ENCODE measurements around the gene PACS1. TPM values are rescaled to one million over a fixed set of nuclear protein-coding genes. Genes with fewer than 3 reads are reported as not detected.

Gene PACS1
- polyA plus RNA-seq, 1 experiment: 27.1 TPM

DNA sequence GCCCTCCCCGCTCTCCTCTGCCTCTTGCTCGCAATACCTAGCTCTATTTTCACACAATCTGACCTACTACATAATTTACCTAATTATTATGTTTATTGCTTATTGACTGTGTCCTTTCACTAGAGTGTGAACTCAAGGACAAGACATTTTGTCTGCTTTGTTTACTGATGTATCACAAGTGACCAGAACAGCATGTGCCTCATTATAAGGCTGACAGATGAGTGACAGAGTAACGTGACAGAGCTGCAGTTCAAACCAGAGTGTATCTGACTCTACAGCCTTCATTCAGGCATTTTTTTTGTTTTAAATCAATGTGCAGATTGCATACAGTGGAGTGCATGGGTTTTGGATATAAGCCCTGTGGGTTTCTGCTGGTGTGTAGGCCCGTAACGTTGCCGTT lies 116.4 kb downstream of the PACS1 start:
- ChIA-PET CTCF (interaction anchor here (1.0 kb wide), 1 partner anchor 36 kb away, joined by 4 read pairs; no protein-coding TSS in a partner anchor), POLR2A (interaction anchor here (0.5 kb wide), 1 partner anchor 38 kb away, joined by 6 read pairs; no protein-coding TSS in a partner anchor)
- no peak for DNase-seq (ENCODE audit: low read depth, low spot score)

DNA sequence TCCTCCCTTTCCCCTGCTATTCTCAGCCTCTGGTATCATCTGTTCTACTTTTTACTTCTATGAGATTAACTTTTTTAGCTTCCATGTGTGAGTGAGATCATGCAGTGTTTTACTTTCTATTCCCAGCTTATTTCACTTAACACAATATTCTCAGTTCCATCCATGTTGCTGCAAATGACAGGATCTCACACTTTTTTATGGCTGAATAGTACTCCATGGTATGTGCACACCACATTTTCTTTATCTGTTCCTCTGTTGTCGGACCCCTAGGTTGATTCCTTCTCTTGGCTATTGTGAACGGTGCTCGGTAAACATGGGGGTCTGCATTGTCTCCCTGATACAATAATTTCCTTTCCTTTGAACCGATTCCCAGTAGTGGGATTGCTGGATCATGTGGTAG lies 117.4 kb downstream of the PACS1 start:
- Histone ChIP-seq H3K27me3 (ENCODE audit: control insufficient read depth, insufficient read depth, low read length) (no peaks in the 10 kb centered on the region), H3K4me3 (ENCODE audit: low read depth, low read length) (no peak overlapping the region), H3K9me3 (ENCODE audit: control insufficient read depth, insufficient read depth, low read length) (no peaks in the 10 kb centered on the region), H3K27ac (ENCODE audit: low read depth, low read length) (no peak overlapping the region)
- DNase-seq (ENCODE audit: low read depth, low spot score): no peak
- CTCF ChIA-PET: interaction anchor here (0.6 kb wide), 1 partner anchor 37 kb away, joined by 5 read pairs; no protein-coding TSS in a partner anchor
- TF ChIP-seq CTCF (IDR thresholded peaks at IDR 0.05; ENCODE audit: low read depth, low read length): no peak
- POLR2A ChIA-PET: interaction anchor here (0.6 kb wide), 1 partner anchor 52 kb away, joined by 4 read pairs; no protein-coding TSS in a partner anchor

More for the DNA sequence above, 116.4 kb downstream of the PACS1 start:
- Histone ChIP-seq H3K9me3 (ENCODE audit: control insufficient read depth, insufficient read depth, low read length) (no peaks in the 10 kb centered on the region), H3K27ac (ENCODE audit: low read depth, low read length) (no peak overlapping the region), H3K27me3 (ENCODE audit: control insufficient read depth, insufficient read depth, low read length) (no peaks in the 10 kb centered on the region), H3K4me3 (ENCODE audit: low read depth, low read length) (no peak overlapping the region)
- no peak for TF ChIP-seq CTCF (IDR thresholded peaks at IDR 0.05; ENCODE audit: low read depth, low read length)

GRCh38 chr11:66188580-66188979 lies 118.5 kb downstream of the PACS1 start:
- CTCF ChIA-PET: interaction anchor here (0.6 kb wide), 1 partner anchor 167 kb away, joined by 3 read pairs; no protein-coding TSS in a partner anchor
- Histone ChIP-seq H3K27ac (ENCODE audit: low read depth, low read length) (no peak overlapping the region), H3K4me3 (ENCODE audit: low read depth, low read length) (no peak overlapping the region), H3K27me3 (ENCODE audit: control insufficient read depth, insufficient read depth, low read length) (no peaks in the 10 kb centered on the region), H3K9me3 (ENCODE audit: control insufficient read depth, insufficient read depth, low read length) (no peaks in the 10 kb centered on the region)
- DNase-seq (ENCODE audit: low read depth, low spot score): peak; percentile 10
- TF ChIP-seq CTCF (IDR thresholded peaks at IDR 0.05; ENCODE audit: low read depth, low read length): no peak
- POLR2A ChIA-PET: interaction anchor here (0.6 kb wide), 1 partner anchor 25 kb away, joined by 16 read pairs; no protein-coding TSS in a partner anchor

DNA sequence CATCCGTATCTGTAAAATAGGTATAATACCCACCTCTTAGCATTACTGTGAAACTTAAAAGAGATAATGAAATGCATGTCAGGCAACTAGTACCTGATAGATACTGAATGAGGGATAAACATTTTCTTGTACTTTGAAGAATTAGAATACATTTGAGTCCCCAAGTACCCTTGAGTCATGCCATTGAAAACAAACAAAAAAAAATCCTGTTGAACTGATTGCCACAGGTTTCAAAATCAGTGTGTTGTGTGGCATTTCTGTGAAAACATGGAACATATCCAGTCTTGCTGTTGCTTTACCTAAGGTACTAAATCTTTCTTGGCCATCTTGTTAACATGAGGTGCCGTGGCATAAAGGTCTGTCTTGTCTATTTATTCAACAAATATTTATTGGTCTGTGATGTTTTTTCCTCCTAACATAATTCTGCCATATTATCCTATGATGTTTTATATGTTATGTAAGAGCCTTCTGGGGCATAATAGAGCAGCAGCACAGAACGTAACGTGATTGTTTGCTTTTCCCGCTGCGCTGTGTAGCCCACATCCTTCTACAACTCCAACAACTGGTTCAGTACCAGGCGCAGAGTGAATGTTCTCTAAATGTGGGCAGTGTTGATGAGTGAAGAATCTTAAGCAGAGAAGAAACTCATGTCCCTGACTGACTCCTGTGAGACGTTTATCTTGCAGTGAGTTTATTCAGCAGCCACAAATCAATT lies 119.1 kb downstream of the PACS1 start:
- CTCF ChIA-PET: no interaction called here
- H3K27ac ChIP-seq (ENCODE audit: low read depth, low read length): no peak overlapping the region
- no peaks in the 10 kb centered on the region for H3K27me3 ChIP-seq (ENCODE audit: control insufficient read depth, insufficient read depth, low read length)
- POLR2A ChIA-PET: no interaction called here
- no peak for DNase-seq (ENCODE audit: low read depth, low spot score)
- TF ChIP-seq CTCF (IDR thresholded peaks at IDR 0.05; ENCODE audit: low read depth, low read length): no peak
- H3K4me3 ChIP-seq (ENCODE audit: low read depth, low read length): no peak overlapping the region
- H3K9me3 ChIP-seq (ENCODE audit: control insufficient read depth, insufficient read depth, low read length): no peaks in the 10 kb centered on the region

DNA sequence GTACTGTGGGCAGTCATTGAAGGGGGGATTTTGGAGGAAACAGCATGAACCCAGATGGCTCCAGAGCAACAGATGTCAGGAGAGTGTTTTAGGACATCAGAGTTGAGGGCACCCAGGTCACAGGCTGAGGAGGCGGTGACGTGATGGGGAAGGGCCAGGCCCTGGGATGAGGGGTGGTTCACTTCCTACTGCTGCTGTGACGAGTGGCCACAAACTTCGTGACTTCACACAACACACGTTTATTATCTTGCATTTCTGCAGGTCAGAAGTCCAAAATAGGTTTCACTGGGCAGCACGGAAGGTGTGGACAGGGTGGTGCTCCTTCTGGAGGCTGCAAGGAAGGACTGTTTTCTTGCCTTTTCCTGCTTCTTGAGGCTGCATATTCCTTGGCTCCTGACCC lies 120.7 kb downstream of the PACS1 start:
- H3K4me3 ChIP-seq (ENCODE audit: low read depth, low read length): no peak overlapping the region
- no peaks in the 10 kb centered on the region for H3K27me3 ChIP-seq (ENCODE audit: control insufficient read depth, insufficient read depth, low read length)
- ChIA-PET CTCF (no interaction called here), POLR2A (no interaction called here)
- H3K9me3 ChIP-seq (ENCODE audit: control insufficient read depth, insufficient read depth, low read length): no peaks in the 10 kb centered on the region
- no peak overlapping the region for H3K27ac ChIP-seq (ENCODE audit: low read depth, low read length)
- no peak for DNase-seq (ENCODE audit: low read depth, low spot score)
- no peak for TF ChIP-seq CTCF (IDR thresholded peaks at IDR 0.05; ENCODE audit: low read depth, low read length)

Measured in AG04450 (cell line).